GM12878 (cell line): ENCODE results near the gene RBM42. TPM values are rescaled to one million over a fixed set of nuclear protein-coding genes. Genes with fewer than 3 reads are reported as not detected.
A peak's percentile ranks its signal among the peaks of the same experiment; 100 is the strongest.

ENCODE experiments used
- ATAC-seq: fragments of 200-7000 bp; cut with Tn5 transposase; 3 replicates; pipeline ENCODE4 v1.9.1; 2020; ENCODE audit warnings: mild to moderate bottlenecking, moderate library complexity
- BruUV-seq: library from RNA; stranded (reverse); fragments of 400-500 nt; replicated peaks from 2 replicates; lab custom pipeline; 2021; lab: Mats Ljungman, UMichigan
- CTCF ChIA-PET: fragments of 300-600 bp; sonication (Branson Sonifier 250); formaldehyde crosslinking; extraction: SDS; loops from one replicate; lab custom pipeline; 2021; ENCODE audit warnings: inconsistent platforms; lab: Yijun Ruan, JAX
- POLR2A ChIA-PET: fragments of 350-600 bp; formaldehyde crosslinking; extraction: SDS; loops from one replicate; lab custom pipeline; 2021; ENCODE audit warnings: inconsistent platforms; lab: Charles Lee
- RAD21 ChIA-PET: fragments of 300-600 bp; sonication (Branson Sonifier 250); formaldehyde crosslinking; loops from one replicate; lab custom pipeline; 2023; ENCODE audit warnings: antibody characterized with exemption; ENCODE audit not compliant: unreplicated experiment; lab: Charles Lee
- SMC1A ChIA-PET: fragments of 300-600 bp; sonication (Branson Sonifier 250); formaldehyde crosslinking; loops from one replicate; lab custom pipeline; 2023; ENCODE audit not compliant: unreplicated experiment, uncharacterized antibody; lab: Charles Lee
- DNase-seq: peaks from one replicate; pipeline ENCODE4 v3.0.0-alpha.2; 2011; ENCODE audit warnings: low read depth, low spot score
- FAIRE-seq: peaks from 3 replicates; lab custom pipeline; 2011; peaks lifted over from hg19 to GRCh38; lab: Jason Lieb, UNC
- H2AFZ ChIP-seq: 2 replicates; pipeline ENCODE4 v1.6.0; 2011; ENCODE audit warnings: low read depth, low read length, control low read depth; ENCODE audit not compliant: control insufficient read depth
- H3K27ac ChIP-seq: 2 replicates; pipeline ENCODE4 v1.5.1; 2011; ENCODE audit warnings: control low read depth; ENCODE audit not compliant: control insufficient read depth, insufficient read depth
- H3K27me3 ChIP-seq, 2 experiments: replicated peaks in 1 of 2; 2 replicates each; pipeline versions ENCODE4 v1.6.0 to v1.6.1; 2011; ENCODE audit warnings: low read length in 1 of 2; ENCODE audit not compliant: control insufficient read depth in 2 of 2, insufficient read depth in 2 of 2
- H3K36me3 ChIP-seq, 2 experiments: 2 replicates each; pipeline ENCODE4 v1.5.1; 2011; ENCODE audit warnings: low read length in 1 of 2; ENCODE audit not compliant: control insufficient read depth in 2 of 2, insufficient read depth in 2 of 2
- H3K4me1 ChIP-seq: 2 replicates; pipeline ENCODE4 v1.6.1; 2011; ENCODE audit warnings: mild to moderate bottlenecking, low read length, moderate library complexity, mixed read lengths; ENCODE audit not compliant: control insufficient read depth, insufficient read depth
- H3K4me2 ChIP-seq: 2 replicates; pipeline ENCODE4 v1.6.0; 2011; ENCODE audit warnings: control low read depth; ENCODE audit not compliant: control insufficient read depth, insufficient read depth
- H3K4me3 ChIP-seq: fragments of 200-600 bp; sonication (generic); 2 replicates; pipeline ENCODE4 v1.5.1; 2016
- H3K79me2 ChIP-seq: 2 replicates; pipeline ENCODE4 v1.6.0; 2011; ENCODE audit warnings: low read length; ENCODE audit not compliant: control insufficient read depth, insufficient read depth
- H3K9ac ChIP-seq: 2 replicates; pipeline ENCODE4 v1.8.0; 2011; ENCODE audit warnings: low read length, control low read depth, mixed read lengths; ENCODE audit not compliant: control insufficient read depth, insufficient read depth
- H3K9me3 ChIP-seq: replicated peaks from 3 replicates; pipeline ENCODE4 v1.5.1; 2011; ENCODE audit warnings: mild to moderate bottlenecking, low read length; ENCODE audit not compliant: control insufficient read depth, insufficient read depth
- H4K20me1 ChIP-seq: 2 replicates; pipeline ENCODE4 v1.6.0; 2011; ENCODE audit not compliant: control insufficient read depth, insufficient read depth
- EGR1 ChIP-seq, 2 experiments: IDR thresholded peaks; 1 replicate in 1 of 2; 2 replicates in 1 of 2; pipeline ENCODE4 v1.6.1; 2011 to 2012; ENCODE audit warnings: low read depth in 2 of 2, low read length in 2 of 2, borderline replicate concordance in 1 of 2, mild to moderate bottlenecking in 1 of 2, moderate library complexity in 1 of 2
- GATAD2B ChIP-seq: fragments of 450-650 bp; conservative IDR thresholded peaks from 2 replicates; pipeline ENCODE4 v1.6.1; 2017; ENCODE audit warnings: low read depth, mild to moderate bottlenecking, moderate library complexity
- HCFC1 ChIP-seq: fragments of 150-350 bp; IDR thresholded peaks from 2 replicates; pipeline ENCODE4 v1.6.1; 2014; ENCODE audit warnings: low read length
- HDAC2 ChIP-seq: fragments of 200-600 bp; sonication (generic); IDR thresholded peaks from 2 replicates; pipeline ENCODE4 v1.6.1; 2017
- MYC ChIP-seq: IDR thresholded peaks from 2 replicates; pipeline ENCODE4 v1.6.1; 2011; ENCODE audit warnings: mild to moderate bottlenecking, low read length, moderate library complexity, inconsistent platforms; ENCODE audit not compliant: insufficient read depth, insufficient replicate concordance, insufficient read length, severe bottlenecking
- NFYB ChIP-seq: IDR thresholded peaks from 2 replicates; pipeline ENCODE4 v1.6.1; 2011; ENCODE audit warnings: low read depth, mild to moderate bottlenecking, low read length, improper control_type of control experiment, moderate library complexity; ENCODE audit not compliant: insufficient read depth
- NRF1 ChIP-seq: conservative IDR thresholded peaks from 2 replicates; pipeline ENCODE4 v1.6.1; 2011; ENCODE audit warnings: mild to moderate bottlenecking, low read depth, low read length, improper control_type of control experiment
- POLR2AphosphoS5 ChIP-seq: IDR thresholded peaks from 2 replicates; pipeline ENCODE4 v1.6.1; 2011; ENCODE audit warnings: mild to moderate bottlenecking, low read length, inconsistent platforms
- SIX5 ChIP-seq: IDR thresholded peaks from 2 replicates; pipeline ENCODE4 v1.6.1; 2011; ENCODE audit warnings: mild to moderate bottlenecking, low read depth, low read length, moderate library complexity; ENCODE audit not compliant: severe bottlenecking
- YY1 ChIP-seq: IDR thresholded peaks from 2 replicates; pipeline ENCODE4 v1.6.1; 2011; ENCODE audit warnings: low read depth, mild to moderate bottlenecking, low read length
- ZNF274 ChIP-seq: IDR thresholded peaks from one replicate; pipeline ENCODE4 v1.8.0; 2011; ENCODE audit not compliant: insufficient read length, insufficient read depth
- whole genome bisulfite sequencing: methylation state at CpG from one replicate; pipeline ENCODE4 v1.1.6; 2016; ENCODE audit warnings: low lambda C conversion rate; ENCODE audit not compliant: insufficient replicate concordance, insufficient coverage; ENCODE audit errors: missing lambda C conversion rate; 5-methylcytosine and 5-hydroxymethylcytosine counted together
- in situ Hi-C: fragments of 300-500 bp; cut with MboI; formaldehyde crosslinking; loops from 9 replicates; pipeline ENCODE4 v1.14.3; 2018; ENCODE audit warnings: mixed read lengths
- intact Hi-C: fragments of 100-400 bp; cut with micrococcal nuclease; formaldehyde crosslinking; loops from one replicate; pipeline ENCODE4 v1.14.2; 2022; ENCODE audit not compliant: unreplicated experiment
- polyA plus RNA-seq, 11 experiments: library from polyadenylated mRNA; depleted of rRNA in 4 of 11; unstranded in 6 of 11; stranded (reverse) in 5 of 11; fragments of >200 nt; fragmentation: Nextera tagmentation in 4 of 11; fragmentation: Illumina TruSeq in 1 of 11; extraction: Ambion mirVana in 4 of 11; extraction: Trizol in 1 of 11; gene quantifications; 1 replicate in 1 of 11; 2 replicates in 10 of 11; pipeline versions ENCODE4 v1.2.1 to v1.2.3, GENCODE V29; 2011 to 2016; ENCODE audit warnings: inconsistent platforms in 2 of 11, missing spikeins in 2 of 11, low read depth in 1 of 11
- total RNA-seq, 4 experiments: library from RNA; depleted of rRNA in 3 of 4; stranded (reverse); fragments of >200 nt in 3 of 4; fragmentation: Illumina TruSeq in 1 of 4; extraction: Trizol in 1 of 4; gene quantifications; 2 replicates each; pipeline versions ENCODE4 v1.2.1 to v1.2.3, GENCODE V29; 2013 to 2021
- TF ChIP-seq, protein P1 (sequence below): fragments of 450-650 bp; formaldehyde crosslinking; IDR thresholded peaks from 2 replicates; pipeline ENCODE4 v1.4.0; 2022; ENCODE audit warnings: mild to moderate bottlenecking, moderate library complexity
- TF ChIP-seq, protein P2 (sequence below): fragments of 450-650 bp; conservative IDR thresholded peaks from 2 replicates; pipeline ENCODE4 v1.6.1; 2017; ENCODE audit warnings: mild to moderate bottlenecking, moderate library complexity

The RBM42 gene
- total and polyA plus RNA-seq, 10 of the 15 experiments (the other 5 are each of a cell fraction or from before 2014, with no cell fraction given): 4.2 to 117 (median 48.5) TPM

DNA sequence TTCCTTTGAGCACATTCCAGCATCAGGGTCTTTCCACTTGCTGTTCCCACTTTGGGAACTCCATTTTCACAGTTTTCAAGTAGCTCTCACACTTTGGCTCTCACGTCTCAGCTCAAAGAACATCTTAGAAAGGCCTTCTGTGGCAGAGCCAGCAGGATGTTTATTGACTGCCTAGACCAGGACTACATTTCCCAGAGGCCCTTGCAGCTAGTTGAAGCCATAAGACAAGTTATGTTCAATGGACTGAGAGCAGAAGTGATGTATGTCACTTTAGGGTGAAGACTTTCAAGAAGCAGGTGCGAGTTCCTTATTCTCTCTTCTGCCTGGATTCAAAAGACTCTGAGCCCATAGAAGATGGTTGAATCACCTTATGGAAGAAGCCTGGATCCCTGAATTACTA, 20.6 kb upstream of the RBM42 start:
- H4K20me1 ChIP-seq: no peaks in the 10 kb centered on the region
- in situ Hi-C loops (no loop called here), intact Hi-C loops (no loop called here)
- peak; percentile 41 for FAIRE-seq
- no peak overlapping the region for H3K4me3 ChIP-seq
- TF ChIP-seq HDAC2 (no peak), MYC (no peak), HCFC1 (peak; percentile 61), EGR1 (IDR thresholded peaks at IDR 0.05; ENCODE audit: borderline replicate concordance in 1 of 2, low read depth in 2 of 2, low read length in 2 of 2) (no peak), NFYB (no peak), SIX5 (peak; percentile 70), GATAD2B (no peak), ZNF274 (no peak), YY1 (peak; percentile 65; the same call in 1 of the 2 replicates), POLR2AphosphoS5 (no peak), NRF1 (no peak)
- TF ChIP-seq, protein P1, sequence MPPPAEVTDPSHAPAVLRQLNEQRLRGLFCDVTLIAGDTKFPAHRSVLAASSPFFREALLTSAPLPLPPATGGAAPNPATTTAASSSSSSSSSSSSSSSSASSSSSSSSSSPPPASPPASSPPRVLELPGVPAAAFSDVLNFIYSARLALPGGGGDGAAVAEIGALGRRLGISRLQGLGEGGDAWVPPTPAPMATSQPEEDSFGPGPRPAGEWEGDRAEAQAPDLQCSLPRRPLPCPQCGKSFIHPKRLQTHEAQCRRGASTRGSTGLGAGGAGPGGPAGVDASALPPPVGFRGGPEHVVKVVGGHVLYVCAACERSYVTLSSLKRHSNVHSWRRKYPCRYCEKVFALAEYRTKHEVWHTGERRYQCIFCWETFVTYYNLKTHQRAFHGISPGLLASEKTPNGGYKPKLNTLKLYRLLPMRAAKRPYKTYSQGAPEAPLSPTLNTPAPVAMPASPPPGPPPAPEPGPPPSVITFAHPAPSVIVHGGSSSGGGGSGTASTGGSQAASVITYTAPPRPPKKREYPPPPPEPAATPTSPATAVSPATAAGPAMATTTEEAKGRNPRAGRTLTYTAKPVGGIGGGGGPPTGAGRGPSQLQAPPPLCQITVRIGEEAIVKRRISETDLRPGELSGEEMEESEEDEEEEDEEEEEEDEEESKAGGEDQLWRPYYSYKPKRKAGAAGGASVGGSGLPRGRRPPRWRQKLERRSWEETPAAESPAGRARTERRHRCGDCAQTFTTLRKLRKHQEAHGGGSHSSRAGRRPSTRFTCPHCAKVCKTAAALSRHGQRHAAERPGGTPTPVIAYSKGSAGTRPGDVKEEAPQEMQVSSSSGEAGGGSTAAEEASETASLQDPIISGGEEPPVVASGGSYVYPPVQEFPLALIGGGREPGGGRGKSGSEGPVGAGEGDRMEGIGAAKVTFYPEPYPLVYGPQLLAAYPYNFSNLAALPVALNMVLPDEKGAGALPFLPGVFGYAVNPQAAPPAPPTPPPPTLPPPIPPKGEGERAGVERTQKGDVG (CRISPR knock-in tag): no peak
- TF ChIP-seq, protein P2, sequence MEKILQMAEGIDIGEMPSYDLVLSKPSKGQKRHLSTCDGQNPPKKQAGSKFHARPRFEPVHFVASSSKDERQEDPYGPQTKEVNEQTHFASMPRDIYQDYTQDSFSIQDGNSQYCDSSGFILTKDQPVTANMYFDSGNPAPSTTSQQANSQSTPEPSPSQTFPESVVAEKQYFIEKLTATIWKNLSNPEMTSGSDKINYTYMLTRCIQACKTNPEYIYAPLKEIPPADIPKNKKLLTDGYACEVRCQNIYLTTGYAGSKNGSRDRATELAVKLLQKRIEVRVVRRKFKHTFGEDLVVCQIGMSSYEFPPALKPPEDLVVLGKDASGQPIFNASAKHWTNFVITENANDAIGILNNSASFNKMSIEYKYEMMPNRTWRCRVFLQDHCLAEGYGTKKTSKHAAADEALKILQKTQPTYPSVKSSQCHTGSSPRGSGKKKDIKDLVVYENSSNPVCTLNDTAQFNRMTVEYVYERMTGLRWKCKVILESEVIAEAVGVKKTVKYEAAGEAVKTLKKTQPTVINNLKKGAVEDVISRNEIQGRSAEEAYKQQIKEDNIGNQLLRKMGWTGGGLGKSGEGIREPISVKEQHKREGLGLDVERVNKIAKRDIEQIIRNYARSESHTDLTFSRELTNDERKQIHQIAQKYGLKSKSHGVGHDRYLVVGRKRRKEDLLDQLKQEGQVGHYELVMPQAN: no peak
- TF ChIP-seq, all 136 proteins: peak for 3
- Histone ChIP-seq H3K36me3 (no peaks in the 10 kb centered on the region), H3K9me3 (peaks cover 9% of the 10 kb centered on the region), H3K27me3 (no peaks in the 10 kb centered on the region), H3K79me2 (peaks cover 4% of the 10 kb centered on the region), H2AFZ (peak overlapping the region; percentile 15; the same call in 1 of the 2 replicates), H3K4me2 (no peak overlapping the region), H3K4me1 (peaks cover 17% of the 10 kb centered on the region), H3K27ac (no peak overlapping the region), H3K9ac (no peak overlapping the region)
- 28% methylated on average over 2 of the region's 2 CpGs for WGBS
- ChIA-PET POLR2A (interaction anchor here (0.6 to 1.5 kb wide), 5 partner anchors 11 to 98 kb away, joined by 3 to 16 read pairs (median 4); no protein-coding TSS in a partner anchor), SMC1A (interaction anchor here (1.0 to 2.2 kb wide), 2 partner anchors 10 to 15 kb away, joined by 3 to 14 read pairs; no protein-coding TSS in a partner anchor), CTCF (interaction anchor here (0.6 to 3.0 kb wide), 5 partner anchors 10 to 416 kb away, joined by 3 to 10 read pairs (median 4); no protein-coding TSS in a partner anchor), RAD21 (interaction anchor here (3.1 kb wide), 1 partner anchor 10 kb away, joined by 11 read pairs; no protein-coding TSS in a partner anchor)
- DNase-seq (no peak), ATAC-seq (no peak)
- no TSS peak for BruUV-seq
